ENCODE data around the gene RESP18. TPM values are rescaled to one million over a fixed set of nuclear protein-coding genes. Genes with fewer than 3 reads are reported as not detected.

The RESP18 gene
- total RNA-seq, 1 experiment from 2014 or later = not detected

DNA sequence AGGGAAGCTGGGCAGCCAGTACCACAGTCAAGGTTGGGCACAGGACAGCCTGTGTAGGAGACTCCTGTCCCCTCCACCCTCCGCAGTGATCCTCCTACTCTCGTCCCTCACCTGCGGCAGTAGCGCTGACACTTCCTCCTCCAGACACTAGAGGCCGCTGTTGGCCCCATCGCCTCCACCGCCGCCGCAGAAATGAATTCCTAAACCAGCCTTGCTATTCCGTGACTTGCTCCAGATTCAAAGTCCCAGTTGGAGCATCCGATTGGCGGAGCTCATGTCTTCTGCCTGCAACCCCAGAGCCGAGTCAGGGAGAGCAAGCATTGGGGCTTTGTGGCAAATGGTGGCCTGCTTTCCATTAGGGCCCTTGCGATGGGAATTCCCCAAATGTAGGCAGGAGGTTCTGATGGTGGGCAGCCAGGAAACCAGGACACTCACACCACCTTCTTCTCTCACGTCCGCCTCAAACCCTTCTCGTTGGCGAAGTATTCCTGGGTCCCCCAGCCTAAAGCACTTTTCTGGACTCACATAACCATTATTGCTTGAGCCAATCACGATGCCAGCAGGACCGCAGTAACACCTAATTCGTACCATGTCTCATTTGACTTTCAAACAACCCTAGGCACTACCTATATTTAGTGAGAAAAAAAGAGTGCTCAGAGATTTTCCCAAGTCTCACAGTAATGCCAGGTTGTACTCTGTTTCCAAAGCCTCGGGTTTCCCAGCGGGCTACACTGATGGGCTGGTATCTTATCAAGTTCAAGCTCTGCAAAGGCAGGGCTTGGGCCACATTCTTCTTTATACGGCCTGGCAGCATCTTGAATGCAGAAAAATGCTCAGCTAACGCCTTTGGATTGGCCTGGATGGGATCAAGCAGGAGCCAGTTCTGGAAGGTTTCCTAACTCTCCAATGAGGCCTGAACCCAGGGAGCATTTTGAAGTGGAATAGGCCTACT is 54.6 kb downstream of the RESP18 start:
- peak; percentile 78 for DNase-seq (ENCODE audit: low read depth)

Other genes starting within 250 kb of the RESP18 start
- 13.6 and 19.2 TPM in 2 replicates for gene NHEJ1, start 171.9 kb downstream of the RESP18 start, total RNA-seq (2014; rRNA removed; shearing (Covaris generic))
- gene SLC23A3, start 162.7 kb downstream of the RESP18 start, total RNA-seq (2014; rRNA removed; shearing (Covaris generic)) = 0.02 TPM in 1 of 2 replicates, not detected in the other
- 30.2 and 43.4 TPM in 2 replicates for gene CNPPD1, start 155.8 kb downstream of the RESP18 start, total RNA-seq (2014; rRNA removed; shearing (Covaris generic))
- 54.9 and 66.6 TPM in 2 replicates for gene RETREG2, start 154.5 kb downstream of the RESP18 start, total RNA-seq (2014; rRNA removed; shearing (Covaris generic))
- gene ZFAND2B, start 126.0 kb downstream of the RESP18 start, total RNA-seq (2014; rRNA removed; shearing (Covaris generic)) = 25.6 and 40.5 TPM in 2 replicates
- 19.5 and 27.5 TPM in 2 replicates for gene ABCB6, start 113.8 kb downstream of the RESP18 start, total RNA-seq (2014; rRNA removed; shearing (Covaris generic))
- 61.5 and 73.3 TPM in 2 replicates for gene ATG9A, start 103.1 kb downstream of the RESP18 start, total RNA-seq (2014; rRNA removed; shearing (Covaris generic))
- 16.8 and 23.5 TPM in 2 replicates for gene ANKZF1, start 102.9 kb downstream of the RESP18 start, total RNA-seq (2014; rRNA removed; shearing (Covaris generic))
- 6.2 and 8.0 TPM in 2 replicates for gene GLB1L, start 87.3 kb downstream of the RESP18 start, total RNA-seq (2014; rRNA removed; shearing (Covaris generic))
- 24.5 and 33.7 TPM in 2 replicates for gene STK16, start 87.3 kb downstream of the RESP18 start, total RNA-seq (2014; rRNA removed; shearing (Covaris generic))
- not detected in 2 replicates for gene TUBA4B, start 79.5 kb downstream of the RESP18 start, total RNA-seq (2014; rRNA removed; shearing (Covaris generic))
- gene TUBA4A, start 78.8 kb downstream of the RESP18 start, total RNA-seq (2014; rRNA removed; shearing (Covaris generic)) = 105 and 129 TPM in 2 replicates
- 33.2 and 45.9 TPM in 2 replicates for gene DNAJB2, start 53.4 kb downstream of the RESP18 start, total RNA-seq (2014; rRNA removed; shearing (Covaris generic))
- 1.1 and 1.7 TPM in 2 replicates for gene PTPRN, start 23.3 kb downstream of the RESP18 start, total RNA-seq (2014; rRNA removed; shearing (Covaris generic))
- gene DNPEP, start 55.2 kb upstream of the RESP18 start, total RNA-seq (2014; rRNA removed; shearing (Covaris generic)) = 75.8 and 88.2 TPM in 2 replicates
- 0.37 TPM in 1 of 2 replicates, not detected in the other for gene DES, start 85.6 kb upstream of the RESP18 start, total RNA-seq (2014; rRNA removed; shearing (Covaris generic))
- 9.8 and 13.9 TPM in 2 replicates for gene SPEG, start 102.1 kb upstream of the RESP18 start, total RNA-seq (2014; rRNA removed; shearing (Covaris generic))
- gene GMPPA, start 166.1 kb upstream of the RESP18 start, total RNA-seq (2014; rRNA removed; shearing (Covaris generic)) = 81.6 and 89.2 TPM in 2 replicates
- 0.02 and 0.10 TPM in 2 replicates for gene ASIC4, start 181.7 kb upstream of the RESP18 start, total RNA-seq (2014; rRNA removed; shearing (Covaris generic))
- 117 and 227 TPM in 2 replicates for gene CHPF, start 211.1 kb upstream of the RESP18 start, total RNA-seq (2014; rRNA removed; shearing (Covaris generic))
- 2.5 and 3.5 TPM in 2 replicates for gene TMEM198, start 211.3 kb upstream of the RESP18 start, total RNA-seq (2014; rRNA removed; shearing (Covaris generic))
- 44.2 and 81.4 TPM in 2 replicates for gene OBSL1, start 238.8 kb upstream of the RESP18 start, total RNA-seq (2014; rRNA removed; shearing (Covaris generic))
- 0.12 and 0.20 TPM in 2 replicates for gene INHA, start 239.6 kb upstream of the RESP18 start, total RNA-seq (2014; rRNA removed; shearing (Covaris generic))

Data from M059J (cell line).